Measurements from ENCODE around the gene RPL10A.

DNA sequence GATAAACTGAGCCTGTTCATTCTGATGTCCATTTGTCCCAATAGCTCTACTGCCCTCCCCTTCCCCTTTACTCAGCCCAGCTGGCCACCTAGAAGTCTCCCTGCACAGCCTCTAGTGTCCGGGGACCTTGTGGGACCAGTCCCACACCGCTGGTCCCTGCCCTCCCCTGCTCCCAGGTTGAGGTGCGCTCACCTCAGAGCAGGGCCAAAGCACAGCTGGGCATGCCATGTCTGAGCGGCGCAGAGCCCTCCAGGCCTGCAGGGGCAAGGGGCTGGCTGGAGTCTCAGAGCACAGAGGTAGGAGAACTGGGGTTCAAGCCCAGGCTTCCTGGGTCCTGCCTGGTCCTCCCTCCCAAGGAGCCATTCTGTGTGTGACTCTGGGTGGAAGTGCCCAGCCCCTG lies 40.8 kb upstream of the RPL10A start:
- TF ChIP-seq CTCF (IDR thresholded peaks at IDR 0.05) = no peak
- TF ChIP-seq POLR2A (IDR thresholded peaks at IDR 0.05) = no peak
